ENCODE results near the gene TMEM51.

DNA sequence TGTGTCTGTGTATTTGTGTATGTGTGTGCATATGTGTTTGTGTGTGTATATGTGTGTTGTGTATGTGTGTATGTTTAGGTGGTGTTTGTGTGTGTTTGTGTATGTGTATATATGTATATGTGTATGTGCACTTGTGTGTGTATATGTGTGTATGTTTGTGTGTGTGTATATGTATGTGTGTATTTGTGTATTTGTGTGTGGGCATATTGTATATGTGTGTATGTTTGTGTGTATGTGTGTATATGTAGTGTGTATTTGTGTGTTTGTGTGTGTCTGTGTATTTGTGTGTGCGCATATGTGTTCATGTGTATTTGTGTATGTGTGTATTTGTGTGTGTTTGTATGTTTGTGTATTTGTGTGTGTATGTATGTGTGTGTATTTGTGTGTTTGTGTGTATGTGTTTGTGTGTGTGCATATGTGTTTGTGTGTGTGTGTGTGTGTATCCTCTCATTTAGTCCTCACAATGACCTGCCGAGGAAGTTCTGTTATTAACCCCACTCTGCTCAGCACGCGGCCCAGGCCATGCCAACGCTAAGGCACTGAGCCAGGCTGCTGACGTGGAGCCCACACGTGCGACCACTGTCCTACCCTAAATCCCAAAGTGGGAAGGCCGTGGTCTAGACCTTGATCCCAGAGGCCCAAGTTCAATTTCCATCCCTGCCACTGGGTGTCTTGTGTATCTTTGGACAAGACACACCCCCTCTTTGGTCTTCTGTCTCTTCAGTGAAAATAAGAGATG is 43.2 kb upstream of the TMEM51 start:
- no peak for TF ChIP-seq HDAC6 (IDR thresholded peaks at IDR 0.05; ENCODE audit: low read depth, low read length)
- TF ChIP-seq GATAD2B (IDR thresholded peaks at IDR 0.05; ENCODE audit: borderline replicate concordance) = no peak
- TF ChIP-seq PRMT5 (CRISPR knock-in tag; IDR thresholded peaks at IDR 0.05) = no peak
- TF ChIP-seq, protein P1, sequence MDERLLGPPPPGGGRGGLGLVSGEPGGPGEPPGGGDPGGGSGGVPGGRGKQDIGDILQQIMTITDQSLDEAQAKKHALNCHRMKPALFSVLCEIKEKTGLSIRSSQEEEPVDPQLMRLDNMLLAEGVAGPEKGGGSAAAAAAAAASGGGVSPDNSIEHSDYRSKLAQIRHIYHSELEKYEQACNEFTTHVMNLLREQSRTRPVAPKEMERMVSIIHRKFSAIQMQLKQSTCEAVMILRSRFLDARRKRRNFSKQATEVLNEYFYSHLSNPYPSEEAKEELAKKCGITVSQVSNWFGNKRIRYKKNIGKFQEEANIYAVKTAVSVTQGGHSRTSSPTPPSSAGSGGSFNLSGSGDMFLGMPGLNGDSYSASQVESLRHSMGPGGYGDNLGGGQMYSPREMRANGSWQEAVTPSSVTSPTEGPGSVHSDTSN (CRISPR knock-in tag; IDR thresholded peaks at IDR 0.05; ENCODE audit: low read depth) = no peak
- TF ChIP-seq, protein P1 (tag; conservative IDR thresholded peaks at IDR 0.05; ENCODE audit: low read depth) = no peak
- no peak for TF ChIP-seq SMARCA5 (IDR thresholded peaks at IDR 0.05)
- no peak for TF ChIP-seq BHLHE40 (IDR thresholded peaks at IDR 0.05; ENCODE audit: low read length)
- no peak for TF ChIP-seq RBBP5 (IDR thresholded peaks at IDR 0.05; ENCODE audit: borderline replicate concordance, insufficient read depth, low read length, poor library complexity, severe bottlenecking)
- no peak for TF ChIP-seq HDAC2 (IDR thresholded peaks at IDR 0.05)
- TF ChIP-seq FOXJ3 (CRISPR knock-in tag; IDR thresholded peaks at IDR 0.05) = no peak
- no peak for TF ChIP-seq SIN3A (IDR thresholded peaks at IDR 0.05; ENCODE audit: borderline replicate concordance in 2 of 2, control insufficient read depth in 1 of 2, low read depth in 2 of 2, low read length in 2 of 2)
- TF ChIP-seq, protein P2, sequence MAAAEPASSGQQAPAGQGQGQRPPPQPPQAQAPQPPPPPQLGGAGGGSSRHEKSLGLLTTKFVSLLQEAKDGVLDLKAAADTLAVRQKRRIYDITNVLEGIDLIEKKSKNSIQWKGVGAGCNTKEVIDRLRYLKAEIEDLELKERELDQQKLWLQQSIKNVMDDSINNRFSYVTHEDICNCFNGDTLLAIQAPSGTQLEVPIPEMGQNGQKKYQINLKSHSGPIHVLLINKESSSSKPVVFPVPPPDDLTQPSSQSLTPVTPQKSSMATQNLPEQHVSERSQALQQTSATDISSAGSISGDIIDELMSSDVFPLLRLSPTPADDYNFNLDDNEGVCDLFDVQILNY (CRISPR knock-in tag; IDR thresholded peaks at IDR 0.05) = no peak
- no peak for TF ChIP-seq HCFC1 (IDR thresholded peaks at IDR 0.05; ENCODE audit: low read depth, low read length)
- no peak for TF ChIP-seq POLR2A (conservative IDR thresholded peaks at IDR 0.05)
- no peak for TF ChIP-seq HOMEZ (CRISPR knock-in tag; IDR thresholded peaks at IDR 0.05)
